K562 treated with DMSO at 1 percent for 48 hours (cell line): ENCODE results near the gene YRDC. TPM values are rescaled to one million over a fixed set of nuclear protein-coding genes. Genes with fewer than 3 reads are reported as not detected.

ENCODE experiments used
- total RNA-seq: library from RNA; unstranded; fragments of 300-600 nt; gene quantifications from 2 replicates; pipeline ENCODE4 v1.2.3, GENCODE V29; 2022; ENCODE audit warnings: low replicate concordance; ENCODE audit errors: extremely low read depth

Gene YRDC, protein sequence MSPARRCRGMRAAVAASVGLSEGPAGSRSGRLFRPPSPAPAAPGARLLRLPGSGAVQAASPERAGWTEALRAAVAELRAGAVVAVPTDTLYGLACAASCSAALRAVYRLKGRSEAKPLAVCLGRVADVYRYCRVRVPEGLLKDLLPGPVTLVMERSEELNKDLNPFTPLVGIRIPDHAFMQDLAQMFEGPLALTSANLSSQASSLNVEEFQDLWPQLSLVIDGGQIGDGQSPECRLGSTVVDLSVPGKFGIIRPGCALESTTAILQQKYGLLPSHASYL
- not detected in 2 replicates for total RNA-seq

DNA sequence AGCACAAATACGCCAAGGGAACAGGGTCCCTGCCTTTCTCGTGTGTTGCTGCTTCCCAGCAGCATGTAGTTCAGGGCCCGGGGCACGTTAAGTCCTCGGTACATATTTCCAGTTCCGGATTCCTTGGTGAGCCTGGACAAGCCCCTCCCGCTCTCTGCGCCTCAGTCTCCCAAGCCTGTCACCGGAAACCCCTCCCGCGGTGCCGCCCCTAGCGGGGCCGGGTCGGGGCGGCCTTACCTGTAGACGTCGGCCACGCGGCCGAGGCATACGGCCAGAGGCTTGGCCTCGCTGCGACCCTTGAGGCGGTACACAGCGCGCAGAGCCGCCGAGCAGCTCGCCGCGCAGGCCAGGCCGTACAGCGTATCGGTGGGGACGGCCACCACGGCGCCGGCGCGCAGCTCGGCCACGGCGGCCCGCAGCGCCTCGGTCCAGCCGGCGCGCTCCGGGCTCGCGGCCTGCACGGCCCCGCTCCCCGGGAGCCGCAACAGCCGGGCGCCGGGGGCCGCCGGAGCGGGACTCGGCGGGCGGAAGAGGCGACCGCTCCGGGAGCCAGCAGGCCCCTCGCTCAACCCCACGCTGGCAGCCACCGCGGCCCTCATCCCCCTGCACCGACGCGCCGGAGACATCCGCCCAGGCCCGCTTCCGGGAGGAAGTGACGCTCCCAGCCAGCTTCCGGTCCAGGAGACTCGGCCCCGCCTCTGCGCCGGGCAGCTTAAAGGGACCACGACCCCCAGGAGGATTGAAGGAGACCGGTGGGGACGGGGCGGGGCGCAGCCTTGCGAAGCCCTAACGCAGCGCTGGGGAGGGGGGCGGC lies at the start of gene YRDC, which contains the start of gene C1orf122:
TSS of gene YRDC (minus strand) at position 654 of the 814 bp plus-strand sequence. CDS start at position 626, 28 bp downstream.
TSS of gene C1orf122 (plus strand) at position 236 of the 814 bp plus-strand sequence. CDS start 615 bp downstream, outside the sequence.

DNA sequence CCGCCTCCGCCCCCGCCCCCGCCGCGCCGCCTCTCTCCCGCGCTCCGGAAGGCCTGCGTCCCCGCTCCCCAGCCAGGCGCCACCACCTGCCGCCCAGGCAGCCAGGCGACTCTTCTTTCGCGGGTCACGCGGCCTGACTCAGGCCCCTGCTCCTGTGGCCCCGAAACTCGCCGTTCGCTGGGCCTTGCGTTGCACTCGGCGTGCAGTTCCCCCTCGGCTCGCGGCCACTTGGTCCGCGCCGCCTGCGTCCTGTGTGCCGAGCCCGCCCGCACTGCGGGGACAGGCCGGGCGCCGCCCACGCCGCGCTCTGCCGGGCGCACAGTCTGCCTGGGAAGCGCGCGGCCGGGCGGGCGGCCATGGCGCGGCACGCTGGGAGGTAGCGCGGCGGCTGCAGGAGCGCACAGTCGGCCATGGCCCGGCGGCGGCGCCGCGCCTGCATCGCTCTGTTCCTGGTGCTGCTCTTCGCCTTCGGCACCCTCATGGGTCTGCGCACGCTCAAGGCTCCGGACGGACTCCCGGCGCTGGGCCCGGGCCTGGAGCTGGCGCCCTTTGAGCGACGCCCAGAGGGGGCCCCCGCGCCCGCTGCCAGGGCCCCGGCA lies 14.1 kb downstream of the YRDC start, which contains the start of gene MANEAL:
TSS of gene MANEAL (plus strand) at position 75 of the 599 bp plus-strand sequence. CDS start at position 411, 336 bp downstream.

DNA sequence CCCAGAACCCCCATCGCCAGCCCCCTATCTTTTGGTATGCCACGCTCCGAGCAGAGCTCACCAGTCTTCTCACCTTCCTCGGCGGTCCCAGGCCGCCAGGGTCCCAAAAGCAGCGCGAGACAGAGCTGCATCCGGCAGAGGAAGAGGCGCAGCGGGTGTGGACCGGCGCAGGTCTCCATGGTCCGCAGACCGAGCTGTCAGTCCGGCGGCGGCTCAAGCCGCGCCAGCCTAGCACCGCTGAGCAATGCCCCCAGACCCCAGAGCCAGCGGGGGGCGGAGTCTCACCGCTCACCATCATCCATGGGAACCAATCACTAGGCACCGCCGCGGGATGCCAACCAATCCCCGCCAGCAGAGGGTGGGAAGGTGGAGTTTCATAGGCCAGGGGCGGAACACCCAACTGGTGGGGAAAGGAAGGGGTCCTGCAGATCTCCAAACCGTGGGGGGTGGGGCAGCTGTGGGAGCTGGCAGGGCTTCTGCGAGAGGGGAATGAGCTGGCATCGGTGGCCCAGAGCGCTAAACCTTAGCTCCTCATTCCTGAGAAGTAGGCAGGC lies 43.0 kb downstream of the YRDC start, which contains the start of gene EPHA10:
TSS of gene EPHA10 (minus strand) at position 233 of the 554 bp plus-strand sequence. CDS start at position 179, 54 bp downstream.

Other genes with a start within 250 kb of the YRDC start
- not detected in 2 replicates for gene GNL2, start 212.3 kb downstream of the YRDC start, total RNA-seq
- not detected in 2 replicates for gene RSPO1, start 173.3 kb downstream of the YRDC start, total RNA-seq
- not detected in 2 replicates for gene CDCA8, start 115.7 kb downstream of the YRDC start, total RNA-seq
- gene EPHA10, start 43.1 kb downstream of the YRDC start, total RNA-seq = not detected in 2 replicates
- gene MANEAL, start 14.4 kb downstream of the YRDC start, total RNA-seq = not detected in 2 replicates
- not detected in 2 replicates for gene C1orf122, start 418 bp downstream of the YRDC start, total RNA-seq
- gene MTF1, start 51.4 kb upstream of the YRDC start, total RNA-seq = not detected in 2 replicates
- not detected in 2 replicates for gene INPP5B, start 138.8 kb upstream of the YRDC start, total RNA-seq
- not detected in 2 replicates for gene SF3A3, start 181.8 kb upstream of the YRDC start, total RNA-seq
- 340 TPM in 1 of 2 replicates, not detected in the other for gene FHL3, start 197.3 kb upstream of the YRDC start, total RNA-seq
- gene UTP11, start 204.5 kb upstream of the YRDC start, total RNA-seq = not detected in 2 replicates
- gene POU3F1, start 238.6 kb upstream of the YRDC start, total RNA-seq = not detected in 2 replicates